Subcutaneous adipose tissue (tissue), 4 donors: ENCODE data around the gene MAP6. TPM values are rescaled to one million over a fixed set of nuclear protein-coding genes. Genes with fewer than 3 reads are reported as not detected.

Experiments
- total RNA-seq, 4 donors: library from RNA; depleted of rRNA; stranded (reverse); fragments of >200 nt; gene quantifications; one replicate each; pipeline ENCODE4 v1.1.0, GENCODE V29; 2016
- TF ChIP-seq, protein P1 (sequence below): fragments of 450-650 bp; IDR thresholded peaks from one replicate; pipeline ENCODE4 v1.5.1; 2016; ENCODE audit warnings: low read depth, mild to moderate bottlenecking, control low read depth, antibody characterized with exemption, moderate library complexity

The MAP6 gene
- total RNA-seq, 4 donors from 2014 or later, result 2.0 to 5.1 (median 4.0) TPM

DNA sequence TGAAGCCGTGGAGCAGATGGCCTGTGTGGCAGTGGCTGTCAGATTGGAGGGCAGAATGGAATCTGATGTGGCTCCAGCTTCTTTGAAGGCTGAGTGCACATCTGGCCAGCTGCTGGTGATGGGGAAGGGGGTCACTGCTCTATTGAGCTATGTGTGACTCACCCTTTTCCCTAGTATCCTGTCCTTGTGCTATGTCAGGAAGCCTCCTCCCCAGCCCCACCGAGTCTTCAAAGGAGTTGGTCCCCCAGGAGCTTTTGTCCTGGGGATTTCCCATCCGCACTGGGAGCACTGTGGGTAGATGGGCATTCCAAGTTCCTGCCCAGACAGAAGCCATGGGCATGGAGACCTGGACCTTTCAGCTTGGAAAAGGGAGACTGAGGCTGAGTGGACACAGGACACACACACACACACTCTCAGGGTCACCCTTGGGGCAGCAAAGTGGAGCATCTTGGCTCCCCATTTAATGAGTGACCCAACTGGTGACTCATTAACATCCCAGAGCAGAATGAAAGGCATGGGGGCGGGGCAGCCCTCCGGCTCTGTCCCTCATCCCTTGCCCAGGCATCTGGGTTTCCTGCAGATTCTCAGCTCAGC, 103.5 kb downstream of the MAP6 start:
- TF ChIP-seq, protein P1, sequence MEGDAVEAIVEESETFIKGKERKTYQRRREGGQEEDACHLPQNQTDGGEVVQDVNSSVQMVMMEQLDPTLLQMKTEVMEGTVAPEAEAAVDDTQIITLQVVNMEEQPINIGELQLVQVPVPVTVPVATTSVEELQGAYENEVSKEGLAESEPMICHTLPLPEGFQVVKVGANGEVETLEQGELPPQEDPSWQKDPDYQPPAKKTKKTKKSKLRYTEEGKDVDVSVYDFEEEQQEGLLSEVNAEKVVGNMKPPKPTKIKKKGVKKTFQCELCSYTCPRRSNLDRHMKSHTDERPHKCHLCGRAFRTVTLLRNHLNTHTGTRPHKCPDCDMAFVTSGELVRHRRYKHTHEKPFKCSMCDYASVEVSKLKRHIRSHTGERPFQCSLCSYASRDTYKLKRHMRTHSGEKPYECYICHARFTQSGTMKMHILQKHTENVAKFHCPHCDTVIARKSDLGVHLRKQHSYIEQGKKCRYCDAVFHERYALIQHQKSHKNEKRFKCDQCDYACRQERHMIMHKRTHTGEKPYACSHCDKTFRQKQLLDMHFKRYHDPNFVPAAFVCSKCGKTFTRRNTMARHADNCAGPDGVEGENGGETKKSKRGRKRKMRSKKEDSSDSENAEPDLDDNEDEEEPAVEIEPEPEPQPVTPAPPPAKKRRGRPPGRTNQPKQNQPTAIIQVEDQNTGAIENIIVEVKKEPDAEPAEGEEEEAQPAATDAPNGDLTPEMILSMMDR, result no peak

- TF ChIP-seq, protein P1, result no peak
Measured at GRCh38 chr11:75563978-75564552, 104.8 kb downstream of the MAP6 start.

- TF ChIP-seq, protein P1, result no peak
Measured at GRCh38 chr11:75563501-75563977, 105.3 kb downstream of the MAP6 start.

GRCh38 chr11:75562836-75563484, 105.9 kb downstream of the MAP6 start:
- TF ChIP-seq, protein P1, result no peak

GRCh38 chr11:75562048-75562835, 106.6 kb downstream of the MAP6 start, which contains the start of gene SERPINH1:
Gene SERPINH1, plus strand, starts transcription at chr11:75562253. Its CDS starts 4,097 bp downstream, at chr11:75566350.
- TF ChIP-seq, protein P1, result no peak

DNA sequence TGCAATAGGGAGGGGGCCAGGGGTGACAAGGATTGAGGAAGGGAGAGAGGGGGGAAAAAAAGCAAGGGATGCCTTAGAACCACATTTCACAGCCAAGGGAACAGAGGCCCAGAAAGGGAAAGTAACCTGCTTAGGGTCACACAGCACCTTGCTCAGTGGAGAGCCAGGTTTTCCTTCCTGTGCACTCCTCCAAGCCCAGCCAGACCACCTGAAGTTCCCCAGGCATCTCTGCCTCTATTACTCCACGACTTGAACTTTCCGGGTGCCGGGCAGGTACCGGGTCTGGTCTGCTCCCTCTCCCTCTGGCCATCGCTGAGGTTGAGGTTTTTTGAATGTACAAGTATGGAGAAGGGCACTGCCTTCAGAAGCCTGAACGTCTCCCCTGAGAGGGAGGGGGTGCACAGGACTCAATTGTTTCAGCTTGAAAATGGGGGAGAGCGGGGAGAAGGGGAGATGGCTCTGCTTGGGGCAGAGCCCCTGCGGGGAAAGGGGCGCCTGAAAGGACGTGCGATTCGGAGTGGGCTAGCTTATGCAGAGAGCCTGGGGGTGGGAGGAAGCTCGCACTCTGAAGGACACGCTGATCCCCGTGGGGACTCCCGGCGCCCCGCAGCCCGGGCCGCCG, 107.3 kb downstream of the MAP6 start:
- TF ChIP-seq, protein P1, result no peak
